SK-N-MC (cell line): ENCODE measurements around the gene GSTA5.

Experiments used
- DNase-seq: peaks from one replicate; pipeline ENCODE4 v3.0.0-alpha.2; 2011; ENCODE audit warnings: low read depth, low spot score
- H3K27ac ChIP-seq: fragments of 200-600 bp; sonication (generic); 2 replicates; pipeline ENCODE4 v1.5.1; 2016; ENCODE audit warnings: mixed run types
- H3K36me3 ChIP-seq: fragments of 200-600 bp; sonication (generic); 2 replicates; pipeline ENCODE4 v1.6.1; 2017; ENCODE audit warnings: antibody characterized with exemption, low read length, mixed read lengths; ENCODE audit not compliant: insufficient read depth
- H3K4me3 ChIP-seq: fragments of 200-600 bp; sonication (generic); 2 replicates; pipeline ENCODE4 v1.5.1; 2016
- H3K9ac ChIP-seq: fragments of 200-600 bp; sonication (generic); 2 replicates; pipeline ENCODE4 v1.8.0; 2017; ENCODE audit warnings: mixed run types, mixed read lengths; ENCODE audit not compliant: insufficient read length
- H3K9me3 ChIP-seq: fragments of 200-600 bp; sonication (generic); 2 replicates; pipeline ENCODE4 v1.6.1; 2017; ENCODE audit warnings: low read depth, mild to moderate bottlenecking, antibody characterized with exemption, low read length, moderate library complexity, mixed read lengths
- EZH2 ChIP-seq: fragments of 200-600 bp; sonication (generic); IDR thresholded peaks from one replicate; pipeline ENCODE4 v1.6.1; 2017; ENCODE audit warnings: antibody characterized with exemption
- FOXP2 ChIP-seq: optimal IDR thresholded peaks from 2 replicates; pipeline ENCODE3; 2011; ENCODE audit warnings: mild to moderate bottlenecking, moderate library complexity; ENCODE audit not compliant: insufficient read depth; ENCODE audit errors: extremely low read length, control extremely low read depth
- POLR2AphosphoS5 ChIP-seq: IDR thresholded peaks from 2 replicates; pipeline ENCODE4 v1.6.1; 2012; ENCODE audit warnings: mild to moderate bottlenecking, low read depth, low read length, borderline replicate concordance

The GSTA5 gene

GRCh38 chr6:52840763-52841585, at the start of gene GSTA5:
Gene GSTA5 (minus strand): TSS chr6:52840813.
- H3K27ac ChIP-seq = no peak within 1 kb of the TSS
- DNase-seq = no peak
- no peak within 1 kb of the TSS for H3K4me3 ChIP-seq
- no peak within 1 kb of the TSS for H3K9ac ChIP-seq
- TF ChIP-seq FOXP2 (no peak), EZH2 (no peak), POLR2AphosphoS5 (no peak)
- H3K36me3 ChIP-seq = no peaks in the 10 kb centered on the region
- H3K9me3 ChIP-seq = no peaks in the 10 kb centered on the region

GRCh38 chr6:52890018-52890417, 49.4 kb upstream of the GSTA5 start:
- Histone ChIP-seq H3K9me3 (no peaks in the 10 kb centered on the region), H3K9ac (no peak overlapping the region), H3K4me3 (no peak overlapping the region), H3K36me3 (no peaks in the 10 kb centered on the region), H3K27ac (no peak overlapping the region)
- TF ChIP-seq FOXP2 (no peak), POLR2AphosphoS5 (no peak), EZH2 (no peak)
- DNase-seq = no peak

GRCh38 chr6:52887910-52888524, 47.4 kb upstream of the GSTA5 start:
- Histone ChIP-seq H3K4me3 (no peak overlapping the region), H3K27ac (no peak overlapping the region), H3K9me3 (no peaks in the 10 kb centered on the region), H3K36me3 (no peaks in the 10 kb centered on the region), H3K9ac (no peak overlapping the region)
- DNase-seq = no peak
- TF ChIP-seq POLR2AphosphoS5 (no peak), FOXP2 (no peak), EZH2 (no peak)

GRCh38 chr6:52881996-52882841, 41.6 kb upstream of the GSTA5 start:
- no peak overlapping the region for H3K27ac ChIP-seq
- no peak for TF ChIP-seq POLR2AphosphoS5
- no peak for TF ChIP-seq FOXP2
- no peak for TF ChIP-seq EZH2

GRCh38 chr6:52881662-52881995, 41.0 kb upstream of the GSTA5 start:
- Histone ChIP-seq H3K4me3 (peak overlapping the region; percentile 84), H3K9me3 (no peaks in the 10 kb centered on the region), H3K9ac (no peak overlapping the region), H3K36me3 (no peaks in the 10 kb centered on the region), H3K27ac (no peak overlapping the region)
- no peak for DNase-seq
- TF ChIP-seq FOXP2 (no peak), POLR2AphosphoS5 (no peak), EZH2 (no peak)

More at GRCh38 chr6:52881996-52882841, 41.6 kb upstream of the GSTA5 start:
- Histone ChIP-seq H3K36me3 (no peaks in the 10 kb centered on the region), H3K9me3 (no peaks in the 10 kb centered on the region), H3K9ac (peak overlapping the region; percentile 73), H3K4me3 (peak overlapping the region; percentile 84)
- DNase-seq = peak; percentile 26

GRCh38 chr6:52877786-52878185, 37.2 kb upstream of the GSTA5 start:
- Histone ChIP-seq H3K4me3 (no peak overlapping the region), H3K27ac (no peak overlapping the region), H3K9me3 (no peaks in the 10 kb centered on the region), H3K9ac (no peak overlapping the region), H3K36me3 (no peaks in the 10 kb centered on the region)
- no peak for DNase-seq
- no peak for TF ChIP-seq FOXP2
- TF ChIP-seq EZH2 = no peak
- no peak for TF ChIP-seq POLR2AphosphoS5

- Histone ChIP-seq H3K27ac (no peak overlapping the region), H3K9me3 (no peaks in the 10 kb centered on the region), H3K9ac (no peak overlapping the region), H3K36me3 (no peaks in the 10 kb centered on the region), H3K4me3 (no peak overlapping the region)
- no peak for DNase-seq
- TF ChIP-seq EZH2 (no peak), FOXP2 (no peak), POLR2AphosphoS5 (no peak)
Observed at GRCh38 chr6:52877168-52877567, 36.6 kb upstream of the GSTA5 start.

- Histone ChIP-seq H3K9me3 (no peaks in the 10 kb centered on the region), H3K27ac (no peak overlapping the region), H3K36me3 (no peaks in the 10 kb centered on the region), H3K9ac (no peak overlapping the region), H3K4me3 (no peak overlapping the region)
- no peak for DNase-seq
- TF ChIP-seq FOXP2 = no peak
- TF ChIP-seq EZH2 = no peak
- TF ChIP-seq POLR2AphosphoS5 = no peak
Observed at GRCh38 chr6:52876056-52876787, 35.6 kb upstream of the GSTA5 start.
